ENCODE measurements around the gene RAB9B. TPM values are rescaled to one million over a fixed set of nuclear protein-coding genes. Genes with fewer than 3 reads are reported as not detected.

RAB9B gene
- polyA plus RNA-seq, 1 donor from 2014 or later = 50.6 TPM

DNA sequence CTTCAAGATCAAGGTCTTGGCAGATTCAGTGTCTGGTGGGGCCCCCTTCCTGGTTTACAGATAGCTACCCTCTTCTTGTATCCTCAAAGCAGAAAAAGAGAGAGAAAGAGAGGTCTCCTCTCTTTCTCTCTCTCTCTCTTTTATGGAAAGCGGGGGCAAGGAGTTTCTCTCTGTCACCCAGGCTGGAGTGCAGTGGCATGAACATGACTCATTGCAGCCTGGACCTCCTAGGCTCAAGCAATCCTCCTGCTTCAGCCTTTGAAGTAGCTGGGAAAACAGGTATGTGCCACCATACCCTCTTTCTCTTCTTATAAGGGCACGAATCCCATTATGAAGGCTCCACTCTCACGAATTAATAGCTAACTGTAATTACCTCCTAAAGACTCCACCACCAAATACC, 20.2 kb downstream of the RAB9B start:
- no peak overlapping the region for H3K4me2 ChIP-seq (ENCODE audit: low read length)
- H3K27me3 ChIP-seq (ENCODE audit: insufficient read depth, low read depth, low read length) = no peaks in the 10 kb centered on the region
- TF ChIP-seq MXI1 (conservative IDR thresholded peaks at IDR 0.05; ENCODE audit: poor library complexity, severe bottlenecking) (no peak), SMC3 (conservative IDR thresholded peaks at IDR 0.05; ENCODE audit: poor library complexity) (no peak)
- TF ChIP-seq, protein P1, sequence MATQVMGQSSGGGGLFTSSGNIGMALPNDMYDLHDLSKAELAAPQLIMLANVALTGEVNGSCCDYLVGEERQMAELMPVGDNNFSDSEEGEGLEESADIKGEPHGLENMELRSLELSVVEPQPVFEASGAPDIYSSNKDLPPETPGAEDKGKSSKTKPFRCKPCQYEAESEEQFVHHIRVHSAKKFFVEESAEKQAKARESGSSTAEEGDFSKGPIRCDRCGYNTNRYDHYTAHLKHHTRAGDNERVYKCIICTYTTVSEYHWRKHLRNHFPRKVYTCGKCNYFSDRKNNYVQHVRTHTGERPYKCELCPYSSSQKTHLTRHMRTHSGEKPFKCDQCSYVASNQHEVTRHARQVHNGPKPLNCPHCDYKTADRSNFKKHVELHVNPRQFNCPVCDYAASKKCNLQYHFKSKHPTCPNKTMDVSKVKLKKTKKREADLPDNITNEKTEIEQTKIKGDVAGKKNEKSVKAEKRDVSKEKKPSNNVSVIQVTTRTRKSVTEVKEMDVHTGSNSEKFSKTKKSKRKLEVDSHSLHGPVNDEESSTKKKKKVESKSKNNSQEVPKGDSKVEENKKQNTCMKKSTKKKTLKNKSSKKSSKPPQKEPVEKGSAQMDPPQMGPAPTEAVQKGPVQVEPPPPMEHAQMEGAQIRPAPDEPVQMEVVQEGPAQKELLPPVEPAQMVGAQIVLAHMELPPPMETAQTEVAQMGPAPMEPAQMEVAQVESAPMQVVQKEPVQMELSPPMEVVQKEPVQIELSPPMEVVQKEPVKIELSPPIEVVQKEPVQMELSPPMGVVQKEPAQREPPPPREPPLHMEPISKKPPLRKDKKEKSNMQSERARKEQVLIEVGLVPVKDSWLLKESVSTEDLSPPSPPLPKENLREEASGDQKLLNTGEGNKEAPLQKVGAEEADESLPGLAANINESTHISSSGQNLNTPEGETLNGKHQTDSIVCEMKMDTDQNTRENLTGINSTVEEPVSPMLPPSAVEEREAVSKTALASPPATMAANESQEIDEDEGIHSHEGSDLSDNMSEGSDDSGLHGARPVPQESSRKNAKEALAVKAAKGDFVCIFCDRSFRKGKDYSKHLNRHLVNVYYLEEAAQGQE (IDR thresholded peaks at IDR 0.05; ENCODE audit: borderline replicate concordance) = no peak
- no peaks in the 10 kb centered on the region for H3K9me3 ChIP-seq (ENCODE audit: low read length)
- H2AFZ ChIP-seq (ENCODE audit: low read depth, low read length) = no peak overlapping the region
- H3K79me2 ChIP-seq (replicated peaks; ENCODE audit: insufficient read depth, low read length) = no peaks in the 10 kb centered on the region
- H3K36me3 ChIP-seq (ENCODE audit: insufficient read depth, low read length) = no peaks in the 10 kb centered on the region
- no peak overlapping the region for H3K9ac ChIP-seq (ENCODE audit: low read length)
- H3K27ac ChIP-seq (ENCODE audit: low read length) = no peak overlapping the region
- H3F3A ChIP-seq (ENCODE audit: insufficient read depth, low read length, poor library complexity, severe bottlenecking) = no peaks in the 10 kb centered on the region
- H4K20me1 ChIP-seq (ENCODE audit: insufficient read depth) = no peaks in the 10 kb centered on the region
- no peaks in the 10 kb centered on the region for H3K9me2 ChIP-seq (ENCODE audit: insufficient read depth, low read length)
- H3K4me3 ChIP-seq (ENCODE audit: low read length) = no peak overlapping the region

DNA sequence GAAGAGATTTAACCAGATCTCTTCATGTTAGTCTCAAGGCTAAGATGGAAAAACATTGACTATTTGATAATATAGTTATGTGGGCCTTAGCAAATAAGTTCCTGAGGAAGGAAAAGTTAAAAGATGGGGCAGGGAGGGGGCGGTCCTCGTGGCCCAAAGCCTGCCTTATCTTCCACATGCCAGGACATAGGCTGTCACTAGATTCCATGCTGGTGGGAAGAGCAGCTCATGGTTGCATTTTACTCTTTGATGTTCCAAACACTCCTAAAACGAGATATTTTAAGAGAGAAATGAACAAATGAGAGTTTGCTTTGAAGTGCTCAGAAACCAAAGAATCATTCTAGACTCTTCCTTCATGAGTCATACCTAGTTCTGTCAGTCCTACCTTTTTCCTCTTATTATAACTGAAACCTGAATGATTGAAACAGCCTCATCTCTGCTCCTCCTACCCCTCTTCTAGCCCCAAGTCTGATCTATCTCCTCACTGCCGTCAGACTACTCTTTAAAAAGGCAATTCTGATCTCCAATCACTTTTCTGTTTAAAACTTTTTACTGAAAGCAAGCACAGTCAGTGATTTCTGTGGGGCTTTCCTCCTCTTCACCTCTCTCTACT, 25.1 kb downstream of the RAB9B start:
- no peak overlapping the region for H3K9ac ChIP-seq (ENCODE audit: low read length)
- H3K27me3 ChIP-seq (ENCODE audit: insufficient read depth, low read depth, low read length) = no peaks in the 10 kb centered on the region
- no peak overlapping the region for H3K4me3 ChIP-seq (ENCODE audit: low read length)
- H4K20me1 ChIP-seq (ENCODE audit: insufficient read depth) = no peaks in the 10 kb centered on the region
- no peaks in the 10 kb centered on the region for H3K9me3 ChIP-seq (ENCODE audit: low read length)
- H3F3A ChIP-seq (ENCODE audit: insufficient read depth, low read length, poor library complexity, severe bottlenecking) = no peaks in the 10 kb centered on the region
- no peak for TF ChIP-seq SMC3 (conservative IDR thresholded peaks at IDR 0.05; ENCODE audit: poor library complexity)
- TF ChIP-seq, protein P2, sequence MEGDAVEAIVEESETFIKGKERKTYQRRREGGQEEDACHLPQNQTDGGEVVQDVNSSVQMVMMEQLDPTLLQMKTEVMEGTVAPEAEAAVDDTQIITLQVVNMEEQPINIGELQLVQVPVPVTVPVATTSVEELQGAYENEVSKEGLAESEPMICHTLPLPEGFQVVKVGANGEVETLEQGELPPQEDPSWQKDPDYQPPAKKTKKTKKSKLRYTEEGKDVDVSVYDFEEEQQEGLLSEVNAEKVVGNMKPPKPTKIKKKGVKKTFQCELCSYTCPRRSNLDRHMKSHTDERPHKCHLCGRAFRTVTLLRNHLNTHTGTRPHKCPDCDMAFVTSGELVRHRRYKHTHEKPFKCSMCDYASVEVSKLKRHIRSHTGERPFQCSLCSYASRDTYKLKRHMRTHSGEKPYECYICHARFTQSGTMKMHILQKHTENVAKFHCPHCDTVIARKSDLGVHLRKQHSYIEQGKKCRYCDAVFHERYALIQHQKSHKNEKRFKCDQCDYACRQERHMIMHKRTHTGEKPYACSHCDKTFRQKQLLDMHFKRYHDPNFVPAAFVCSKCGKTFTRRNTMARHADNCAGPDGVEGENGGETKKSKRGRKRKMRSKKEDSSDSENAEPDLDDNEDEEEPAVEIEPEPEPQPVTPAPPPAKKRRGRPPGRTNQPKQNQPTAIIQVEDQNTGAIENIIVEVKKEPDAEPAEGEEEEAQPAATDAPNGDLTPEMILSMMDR (IDR thresholded peaks at IDR 0.05; ENCODE audit: poor library complexity, severe bottlenecking) = no peak
- TF ChIP-seq, protein P1 (IDR thresholded peaks at IDR 0.05; ENCODE audit: borderline replicate concordance) = no peak
- H3K36me3 ChIP-seq (ENCODE audit: insufficient read depth, low read length) = no peaks in the 10 kb centered on the region
- H3K4me2 ChIP-seq (ENCODE audit: low read length) = no peak overlapping the region
- H3K27ac ChIP-seq (ENCODE audit: low read length) = no peak overlapping the region
- no peak overlapping the region for H2AFZ ChIP-seq (ENCODE audit: low read depth, low read length)
- H3K9me2 ChIP-seq (ENCODE audit: insufficient read depth, low read length) = no peaks in the 10 kb centered on the region
- no peaks in the 10 kb centered on the region for H3K79me2 ChIP-seq (replicated peaks; ENCODE audit: insufficient read depth, low read length)
